Measurements from ENCODE around the gene SEMA4D.

DNA sequence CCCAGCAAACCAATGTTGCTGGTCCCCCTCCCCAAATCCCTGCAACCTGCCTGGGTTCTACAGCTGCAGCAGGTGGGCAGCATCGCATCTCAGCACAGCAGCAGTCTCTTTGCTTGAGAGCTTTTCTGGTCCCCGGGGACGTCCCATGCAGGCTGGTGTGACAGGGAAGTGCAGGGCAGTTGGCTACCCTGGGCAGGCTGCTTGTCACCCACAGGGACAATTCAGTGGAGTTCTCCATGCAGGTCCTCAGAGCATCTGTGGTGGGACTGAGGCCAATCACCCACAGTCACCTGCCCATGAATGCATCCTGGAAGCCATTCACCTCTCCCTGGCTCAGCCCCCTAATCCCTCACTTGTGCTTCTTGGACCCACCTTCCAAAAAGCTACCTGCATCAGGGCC, 43.9 kb upstream of the SEMA4D start:
- TF ChIP-seq CTCF (conservative IDR thresholded peaks at IDR 0.05; ENCODE audit: low read length) (no peak), EZH2phosphoT487 (IDR thresholded peaks at IDR 0.05; ENCODE audit: borderline replicate concordance) (no peak)
